AG09309 (cell line): ENCODE results near the gene ATG16L1.

Experiments
- DNase-seq: peaks from one replicate; pipeline ENCODE4 v3.0.0-alpha.2; 2010; ENCODE audit warnings: low read depth
- H3K4me3 ChIP-seq: 2 replicates; pipeline ENCODE4 v1.5.1; 2011; ENCODE audit warnings: mild to moderate bottlenecking, low read depth, low read length, moderate library complexity; ENCODE audit not compliant: control insufficient read depth
- TF ChIP-seq, protein P1 (sequence below): IDR thresholded peaks from 2 replicates; pipeline ENCODE4 v1.5.1; 2011; ENCODE audit warnings: mild to moderate bottlenecking, low read depth, low read length, inconsistent platforms; ENCODE audit not compliant: insufficient read depth, control insufficient read depth; ENCODE audit errors: missing control alignments

ATG16L1 gene

GRCh38 chr2:233290051-233290845 is 38.8 kb downstream of the ATG16L1 start:
- H3K4me3 ChIP-seq: no peak overlapping the region
- TF ChIP-seq, protein P1, sequence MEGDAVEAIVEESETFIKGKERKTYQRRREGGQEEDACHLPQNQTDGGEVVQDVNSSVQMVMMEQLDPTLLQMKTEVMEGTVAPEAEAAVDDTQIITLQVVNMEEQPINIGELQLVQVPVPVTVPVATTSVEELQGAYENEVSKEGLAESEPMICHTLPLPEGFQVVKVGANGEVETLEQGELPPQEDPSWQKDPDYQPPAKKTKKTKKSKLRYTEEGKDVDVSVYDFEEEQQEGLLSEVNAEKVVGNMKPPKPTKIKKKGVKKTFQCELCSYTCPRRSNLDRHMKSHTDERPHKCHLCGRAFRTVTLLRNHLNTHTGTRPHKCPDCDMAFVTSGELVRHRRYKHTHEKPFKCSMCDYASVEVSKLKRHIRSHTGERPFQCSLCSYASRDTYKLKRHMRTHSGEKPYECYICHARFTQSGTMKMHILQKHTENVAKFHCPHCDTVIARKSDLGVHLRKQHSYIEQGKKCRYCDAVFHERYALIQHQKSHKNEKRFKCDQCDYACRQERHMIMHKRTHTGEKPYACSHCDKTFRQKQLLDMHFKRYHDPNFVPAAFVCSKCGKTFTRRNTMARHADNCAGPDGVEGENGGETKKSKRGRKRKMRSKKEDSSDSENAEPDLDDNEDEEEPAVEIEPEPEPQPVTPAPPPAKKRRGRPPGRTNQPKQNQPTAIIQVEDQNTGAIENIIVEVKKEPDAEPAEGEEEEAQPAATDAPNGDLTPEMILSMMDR: no peak
- no peak for DNase-seq

- no peak for DNase-seq
- TF ChIP-seq, protein P1: no peak
- H3K4me3 ChIP-seq: no peak overlapping the region
Observed at GRCh38 chr2:233295891-233296290, 44.4 kb downstream of the ATG16L1 start.

DNA sequence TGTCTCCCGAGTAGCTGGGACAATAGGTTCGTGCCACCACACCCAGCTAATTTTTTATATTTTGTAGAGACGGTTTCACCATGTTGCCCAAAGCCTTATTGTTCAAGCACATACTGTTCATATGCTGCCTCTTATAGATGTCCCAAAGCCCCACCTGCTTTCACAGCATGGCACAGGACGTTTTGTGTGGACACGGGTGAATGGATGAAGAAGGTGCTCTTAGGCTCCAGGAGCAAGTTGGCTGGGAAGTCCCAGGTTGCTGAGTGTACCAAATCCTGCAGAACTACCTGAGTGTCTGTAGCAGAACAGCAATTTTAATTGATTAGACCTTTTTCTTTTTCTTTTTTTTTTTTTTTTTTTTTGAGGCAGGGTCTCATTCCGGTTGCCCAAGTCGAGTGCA is 45.6 kb downstream of the ATG16L1 start:
- TF ChIP-seq, protein P1: no peak
- no peak for DNase-seq
- no peak overlapping the region for H3K4me3 ChIP-seq

- TF ChIP-seq, protein P1: no peak
Observed at GRCh38 chr2:233300401-233300800, 48.9 kb downstream of the ATG16L1 start.

DNA sequence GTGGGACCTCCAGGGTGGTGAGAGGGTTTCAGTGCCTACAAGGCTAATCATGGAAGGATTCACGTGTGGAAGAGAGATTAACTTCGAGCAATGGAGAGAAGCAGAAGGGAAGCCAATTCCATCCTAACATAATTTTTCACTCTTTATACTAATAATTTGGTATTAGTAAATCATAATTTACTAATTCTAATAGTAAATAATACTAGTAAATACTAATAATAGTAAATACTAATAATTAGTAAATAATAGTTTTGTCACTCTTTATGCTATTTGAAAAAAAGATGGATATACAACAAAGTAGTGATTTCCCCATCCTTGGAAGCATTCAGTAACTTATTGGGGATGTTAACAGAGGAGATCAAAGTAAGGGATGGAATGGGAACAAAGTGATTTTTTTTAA is 49.8 kb downstream of the ATG16L1 start:
- no peak for DNase-seq
- TF ChIP-seq, protein P1: no peak
- H3K4me3 ChIP-seq: no peak overlapping the region

More at GRCh38 chr2:233300401-233300800, 48.9 kb downstream of the ATG16L1 start:
- no peak for DNase-seq
- H3K4me3 ChIP-seq: no peak overlapping the region

DNA sequence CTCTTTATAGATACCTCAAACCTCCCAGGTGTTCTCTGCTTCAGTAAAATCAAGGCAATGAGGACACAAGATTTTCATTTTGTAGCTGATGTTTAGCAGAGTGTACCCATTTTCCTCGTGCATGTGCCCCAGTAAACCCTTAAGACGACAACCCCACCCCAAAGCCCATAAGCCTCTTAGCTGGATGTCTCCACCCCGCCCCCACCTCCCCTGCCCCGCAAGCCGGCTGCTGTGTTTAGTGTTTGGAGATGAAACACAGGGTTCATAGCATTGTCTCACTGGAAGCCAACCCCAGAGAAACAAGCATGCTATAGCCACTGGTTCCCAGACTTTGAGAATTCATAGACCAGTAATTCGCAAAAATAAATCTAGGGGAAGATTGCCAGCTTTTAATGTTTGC is 50.3 kb downstream of the ATG16L1 start:
- no peak for DNase-seq
- H3K4me3 ChIP-seq: no peak overlapping the region
- TF ChIP-seq, protein P1: no peak
